GM18517 (cell line): ENCODE data around the gene CKB.
"Not testable (repeated sequence)": the region's sequence is repeated elsewhere in the genome, so short reads cannot be mapped to it uniquely, and the experiment has no call there.

Experiments
- ATAC-seq: cut with Tn5 transposase; IDR thresholded peaks from one replicate; pipeline ENCODE4 v1.9.1; 2021; ENCODE audit warnings: mild to moderate bottlenecking, moderate library complexity; ENCODE audit not compliant: unreplicated experiment

CKB gene

DNA sequence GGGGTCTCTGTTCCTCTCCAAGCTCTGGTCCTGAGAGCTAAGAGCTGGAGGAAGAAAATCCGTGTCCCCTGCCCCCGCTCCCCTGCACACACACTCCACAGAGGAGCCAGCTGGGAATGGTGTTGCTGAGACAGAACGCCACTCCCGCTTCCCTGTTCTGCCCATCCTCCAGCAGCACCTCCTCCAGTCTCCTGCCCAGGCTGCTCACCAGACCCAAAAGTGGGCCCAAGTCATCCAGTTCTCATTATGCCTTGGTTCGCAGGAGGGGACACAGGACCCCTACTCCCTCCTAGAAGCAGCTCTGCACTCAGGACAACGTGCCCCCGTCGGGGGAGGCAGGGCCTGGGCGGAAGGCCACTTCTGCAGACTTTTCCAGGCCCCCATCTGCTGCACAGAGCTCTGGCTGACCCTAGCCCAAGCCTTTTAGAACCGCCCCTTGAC is 5.5 kb upstream of the CKB start:
- ATAC-seq: no peak

DNA sequence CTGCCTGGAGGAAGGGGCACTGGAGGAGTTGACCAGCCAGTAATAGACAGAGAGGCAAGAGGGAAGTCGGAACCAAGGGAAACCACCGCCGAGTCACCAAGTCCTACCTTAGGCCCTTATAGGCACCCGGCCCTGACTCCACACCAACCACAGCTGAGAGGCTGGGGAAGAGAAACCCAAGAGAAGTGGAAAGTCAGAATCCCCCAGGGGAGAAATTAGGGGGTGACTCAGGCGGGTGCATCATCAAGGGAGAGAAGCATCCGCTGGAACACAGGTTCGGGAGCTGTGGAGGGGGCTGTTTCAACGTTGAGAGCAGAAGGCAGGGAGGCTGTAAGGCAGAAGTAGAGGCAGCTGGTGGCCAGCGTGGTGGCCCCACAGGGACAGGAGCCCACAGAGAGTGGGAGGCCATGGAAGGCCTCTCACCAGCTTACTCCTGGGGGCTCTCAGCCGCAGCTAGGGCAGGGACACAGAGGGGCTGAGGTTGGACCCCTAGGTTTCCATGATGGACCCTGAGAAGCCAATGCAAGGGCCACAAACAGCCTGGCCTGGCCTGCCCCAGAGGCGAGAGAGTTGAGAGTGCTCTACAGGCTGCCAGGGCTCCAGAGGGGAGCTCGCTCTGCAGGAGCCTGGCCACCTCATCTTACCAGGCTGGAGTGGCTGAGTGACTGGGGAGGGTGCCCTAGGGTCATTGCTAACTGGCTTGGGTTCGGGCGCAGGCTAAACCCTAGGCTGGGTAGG is 4.9 kb upstream of the CKB start:
- ATAC-seq: peak; percentile 46

DNA sequence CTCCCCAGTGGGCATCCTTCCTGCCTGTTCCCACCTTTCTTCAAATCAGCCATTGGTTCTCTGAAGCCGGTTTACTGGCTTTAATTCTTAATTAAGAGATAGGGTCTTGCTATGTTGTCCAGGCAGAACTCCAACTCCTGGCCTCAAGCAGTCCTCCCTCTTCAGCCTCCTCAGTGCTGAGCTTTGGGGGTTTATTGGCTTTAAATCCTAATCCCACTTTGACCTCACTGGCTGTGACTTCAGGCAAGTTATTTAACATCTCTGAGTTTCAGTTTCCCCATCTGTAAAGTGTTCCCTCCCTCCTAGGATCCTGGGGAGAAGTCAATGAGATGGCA is 4.3 kb upstream of the CKB start:
- ATAC-seq: no peak

DNA sequence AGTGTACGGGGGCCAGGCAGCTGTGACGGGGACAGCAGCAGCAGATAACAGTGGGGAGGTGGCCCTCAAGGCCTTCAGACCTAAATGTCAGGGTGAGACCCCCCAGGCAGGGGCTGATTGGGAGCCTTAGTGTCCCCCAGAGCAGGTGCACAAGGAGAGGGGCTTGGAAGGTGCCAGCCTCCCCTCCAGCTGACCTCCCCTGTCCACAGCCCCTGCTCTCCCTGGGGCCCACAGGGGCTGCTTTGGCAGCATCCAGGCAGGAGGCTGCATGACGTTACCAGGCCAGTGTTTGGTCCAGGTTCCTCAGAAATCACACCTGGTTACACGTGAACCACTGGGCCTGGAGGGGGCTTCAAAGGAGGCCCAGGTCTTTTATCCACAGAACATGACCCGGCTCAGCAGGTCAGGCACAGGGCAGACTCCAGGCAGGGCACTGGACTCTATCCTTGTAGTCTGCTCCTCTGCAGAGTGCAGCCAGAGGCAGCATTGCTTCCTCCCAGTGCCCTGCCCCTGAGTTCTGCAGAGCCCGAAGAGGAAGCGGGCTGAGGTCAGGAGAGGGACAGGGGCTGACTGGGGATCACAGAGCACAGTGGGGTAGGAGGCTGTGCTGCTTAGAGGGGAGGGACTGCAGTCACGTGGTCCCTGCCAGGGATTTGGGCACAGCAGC is 3.8 kb upstream of the CKB start:
- ATAC-seq: no peak

DNA sequence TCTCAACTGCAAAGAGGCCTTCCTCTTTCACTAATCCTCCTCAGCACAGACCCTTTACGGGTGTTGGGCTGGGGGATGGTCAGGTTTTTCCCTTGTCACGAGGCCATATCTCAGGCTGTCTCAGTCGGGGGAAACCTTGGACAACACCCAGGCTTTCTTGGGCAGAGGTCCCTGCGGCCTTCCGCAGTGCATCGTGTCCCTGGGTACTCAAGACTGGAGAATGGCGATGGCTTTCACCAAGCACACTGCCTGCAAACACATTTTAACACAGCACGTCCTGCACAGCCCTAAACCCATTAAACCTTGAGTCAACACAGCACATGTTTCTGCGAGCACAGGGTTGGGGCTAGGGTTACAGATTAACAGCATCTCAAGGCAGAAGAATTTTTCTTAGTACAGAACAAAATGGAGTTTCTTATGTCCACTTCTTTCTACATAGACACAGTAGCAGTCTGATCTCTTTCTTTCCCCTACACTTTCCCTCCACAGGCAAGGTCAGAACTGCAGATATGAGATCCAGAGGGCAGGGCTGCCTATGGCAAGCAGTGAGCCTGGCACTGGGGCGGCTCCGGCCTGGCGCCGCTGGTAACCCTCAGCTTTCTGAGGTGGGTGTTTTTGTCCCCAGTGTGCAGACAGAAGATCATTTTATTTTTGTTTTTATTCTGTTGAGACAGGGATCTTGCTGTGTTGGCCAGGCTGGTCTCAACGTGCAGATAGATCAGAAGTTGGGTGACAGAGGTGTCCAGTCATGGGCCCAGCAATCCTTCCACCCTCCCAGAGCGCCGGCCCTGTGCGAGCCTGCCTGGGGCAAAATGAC is 3.0 kb upstream of the CKB start:
- not testable (repeated sequence) for ATAC-seq

DNA sequence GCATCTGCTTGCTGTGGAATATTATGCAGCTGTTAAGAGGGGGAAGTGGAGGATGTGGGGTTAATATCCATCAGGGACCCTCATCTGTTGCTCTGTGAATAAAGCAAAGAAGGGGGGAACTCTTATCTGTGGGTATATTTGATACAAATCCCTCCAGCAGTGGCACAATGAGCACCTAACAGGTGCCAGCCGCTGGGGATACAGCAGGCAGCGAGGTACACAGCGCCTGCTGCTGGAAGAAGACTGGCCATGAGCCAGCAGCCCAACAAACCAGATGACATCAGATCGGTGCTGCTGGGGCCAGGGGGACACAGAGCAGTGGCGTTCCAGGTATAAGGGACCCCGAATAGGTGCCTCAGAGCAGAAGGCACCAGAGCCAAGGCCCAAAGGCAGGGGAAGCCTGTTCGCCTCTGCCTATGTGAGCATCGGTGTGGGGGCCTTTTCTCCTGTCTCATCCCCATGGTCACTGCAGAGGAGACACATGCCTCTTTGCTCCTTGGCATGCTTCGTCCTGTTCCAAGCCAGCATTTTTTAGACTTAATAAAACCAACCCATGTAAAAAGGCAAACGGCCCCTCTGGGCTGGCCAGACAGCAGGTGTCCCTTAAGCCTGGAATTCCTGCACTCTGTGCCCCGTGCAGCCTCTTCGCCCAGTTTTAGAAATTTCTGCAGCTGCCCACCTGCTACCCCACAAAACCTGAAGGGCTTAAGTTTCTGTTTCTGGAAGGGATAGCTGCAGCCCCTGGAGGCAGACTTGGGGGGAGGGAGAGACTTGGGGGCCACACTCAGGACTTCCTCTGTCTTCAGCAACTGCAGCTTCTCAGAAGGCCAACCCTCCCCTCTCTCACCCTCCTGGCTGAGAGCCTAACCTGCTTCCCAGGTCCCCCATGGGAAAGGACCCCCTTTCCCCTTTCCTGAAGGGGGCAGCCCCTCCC is 1.6 kb upstream of the CKB start:
- no peak for ATAC-seq

DNA sequence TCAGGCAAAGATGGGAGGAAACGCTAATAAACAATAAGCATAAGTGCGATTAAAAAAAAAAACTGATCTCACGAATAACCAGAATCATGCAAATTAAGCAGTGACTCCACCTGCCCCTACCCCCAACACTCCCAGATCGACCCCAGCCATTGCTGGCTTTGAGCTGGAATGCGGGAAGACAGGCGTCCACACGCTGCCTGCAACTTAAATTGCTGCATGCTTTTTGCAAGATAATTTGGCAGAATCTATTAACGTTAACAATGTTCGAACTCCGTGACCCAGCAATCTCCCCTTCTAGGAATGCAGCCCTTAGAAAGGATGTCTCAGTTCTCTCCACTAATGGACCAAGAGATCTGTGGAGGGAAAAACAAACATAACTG is 935 bp upstream of the CKB start:
- ATAC-seq: no peak

DNA sequence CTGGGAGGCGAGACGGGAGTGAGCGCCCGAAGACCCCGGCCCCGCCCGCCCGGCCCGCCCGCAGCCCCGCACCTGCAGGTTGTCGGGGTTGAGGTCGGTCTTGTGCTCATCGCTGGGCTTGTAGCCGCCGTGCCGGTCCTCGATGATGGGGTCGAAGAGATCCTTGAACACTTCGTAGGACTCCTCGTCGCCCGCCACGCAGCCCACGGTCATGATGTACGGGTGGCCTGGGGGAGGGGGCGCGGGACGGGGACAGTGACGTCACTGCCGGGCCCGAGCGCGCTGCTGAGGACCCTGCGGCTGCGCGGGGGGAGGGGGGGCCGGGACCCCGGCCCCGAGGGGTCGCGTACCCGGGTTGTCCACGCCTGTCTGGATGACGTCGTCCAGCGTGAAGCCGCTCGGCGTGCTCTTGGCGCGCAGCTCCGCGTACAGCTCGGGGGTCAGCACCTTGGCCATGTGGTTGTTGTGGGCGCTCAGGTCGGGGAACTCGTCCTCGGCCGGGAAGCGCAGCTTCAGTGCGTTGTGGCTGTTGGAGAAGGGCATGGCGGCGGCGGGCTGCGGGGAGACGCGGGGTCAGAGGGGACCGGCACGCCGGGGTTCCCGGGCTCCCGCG is 573 bp downstream of the CKB start:
- ATAC-seq: no peak

DNA sequence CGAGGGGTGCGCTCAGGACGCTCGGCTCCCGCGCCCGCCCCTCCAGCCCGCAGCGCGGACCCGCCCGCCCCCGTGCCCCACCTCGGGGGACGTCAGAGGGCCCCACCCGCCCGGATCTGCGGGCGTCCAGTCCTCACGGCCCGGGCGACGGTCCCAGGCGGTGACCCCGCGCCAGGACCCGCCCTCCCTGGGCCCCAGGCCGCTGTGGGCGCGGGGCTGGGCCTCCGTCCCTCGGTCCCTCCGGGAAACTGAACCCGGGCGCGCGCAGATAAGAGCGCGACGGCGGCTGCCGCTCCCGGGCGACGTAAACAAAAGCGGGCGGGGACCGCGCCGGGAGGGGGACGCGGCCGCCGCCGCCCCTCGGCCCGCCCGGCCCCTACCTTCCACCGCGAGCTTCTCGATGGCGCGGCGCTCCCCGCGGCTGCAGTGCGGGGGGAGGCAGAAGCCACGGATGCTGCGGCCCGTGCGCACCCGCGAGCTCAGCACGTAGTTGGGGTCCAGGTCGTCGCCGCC is 1.1 kb downstream of the CKB start:
- no peak for ATAC-seq

DNA sequence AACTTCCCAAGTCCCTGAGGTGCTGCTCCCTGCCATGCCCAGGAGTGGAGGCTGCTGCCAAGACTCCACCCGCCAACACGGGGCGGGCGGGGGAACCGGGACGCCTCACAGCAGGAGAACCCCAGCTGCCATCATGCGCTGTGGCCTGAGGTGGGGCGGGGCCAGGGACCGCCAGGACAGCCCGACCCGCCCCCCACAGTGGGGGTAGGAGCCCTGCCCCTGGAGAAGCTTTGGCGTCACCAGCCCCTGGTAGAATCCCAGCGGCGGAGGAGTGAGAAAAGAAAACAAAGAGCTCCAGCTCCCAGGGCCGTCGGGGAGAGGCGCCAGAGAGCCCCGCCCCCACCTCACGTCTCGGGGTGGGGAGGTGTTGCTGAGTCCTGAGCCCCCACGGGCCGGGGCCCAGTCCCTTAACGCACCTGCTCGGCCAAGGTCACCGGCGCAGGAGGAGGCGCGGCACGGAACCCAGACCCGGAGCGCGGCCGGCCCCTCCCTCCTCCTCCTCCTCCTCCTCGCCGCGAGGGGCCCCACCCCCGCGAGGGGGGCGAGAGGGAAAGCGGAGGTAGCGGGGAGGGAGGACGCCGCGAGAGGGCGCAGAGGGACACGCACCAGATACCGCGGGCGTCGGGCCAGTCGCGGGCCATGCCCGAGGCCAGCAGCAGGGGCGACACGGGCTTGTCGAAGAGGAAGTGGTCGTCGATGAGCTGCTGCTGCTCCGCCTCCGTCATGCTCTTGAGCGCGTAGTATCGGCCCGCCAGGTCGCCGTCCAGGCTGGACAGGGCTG is 1.8 kb downstream of the CKB start:
- no peak for ATAC-seq

DNA sequence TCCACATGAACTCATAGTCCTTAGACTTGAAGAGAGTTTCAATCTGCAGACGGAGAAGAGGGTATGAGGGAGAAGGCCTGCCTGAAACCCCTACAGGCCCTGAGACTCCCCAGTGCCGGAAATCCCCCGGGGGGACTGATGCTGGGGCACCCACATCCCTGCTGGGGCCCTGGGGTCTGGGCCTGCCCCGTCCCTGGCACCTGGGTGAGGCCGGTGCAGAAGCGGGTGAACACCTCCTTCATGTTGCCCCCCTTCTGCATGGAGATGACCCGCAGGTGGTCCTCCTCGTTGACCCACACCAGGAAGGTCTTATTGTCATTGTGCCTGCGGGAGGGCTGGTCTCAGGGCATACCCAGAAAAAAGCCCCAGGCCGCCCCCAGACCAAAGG is 2.4 kb downstream of the CKB start:
- no peak for ATAC-seq

DNA sequence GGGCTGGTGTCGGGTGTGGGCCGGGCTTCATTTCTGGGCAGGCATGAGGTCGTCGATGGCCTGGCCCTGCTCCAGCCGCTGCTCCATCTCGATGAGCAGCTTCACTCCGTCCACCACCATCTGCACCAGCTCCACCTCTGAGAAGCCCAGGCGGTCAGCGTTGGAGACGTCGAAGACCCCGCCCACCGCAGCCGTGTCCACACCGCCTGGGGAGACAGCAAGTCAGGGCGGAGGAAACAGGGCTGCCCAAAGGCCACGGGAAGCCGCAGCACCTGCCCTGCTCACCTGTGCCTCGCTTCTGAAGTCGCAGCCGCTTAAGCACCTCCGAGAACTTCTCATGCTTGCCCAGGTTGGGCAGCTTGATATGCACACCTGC is 2.8 kb downstream of the CKB start:
- ATAC-seq: no peak

DNA sequence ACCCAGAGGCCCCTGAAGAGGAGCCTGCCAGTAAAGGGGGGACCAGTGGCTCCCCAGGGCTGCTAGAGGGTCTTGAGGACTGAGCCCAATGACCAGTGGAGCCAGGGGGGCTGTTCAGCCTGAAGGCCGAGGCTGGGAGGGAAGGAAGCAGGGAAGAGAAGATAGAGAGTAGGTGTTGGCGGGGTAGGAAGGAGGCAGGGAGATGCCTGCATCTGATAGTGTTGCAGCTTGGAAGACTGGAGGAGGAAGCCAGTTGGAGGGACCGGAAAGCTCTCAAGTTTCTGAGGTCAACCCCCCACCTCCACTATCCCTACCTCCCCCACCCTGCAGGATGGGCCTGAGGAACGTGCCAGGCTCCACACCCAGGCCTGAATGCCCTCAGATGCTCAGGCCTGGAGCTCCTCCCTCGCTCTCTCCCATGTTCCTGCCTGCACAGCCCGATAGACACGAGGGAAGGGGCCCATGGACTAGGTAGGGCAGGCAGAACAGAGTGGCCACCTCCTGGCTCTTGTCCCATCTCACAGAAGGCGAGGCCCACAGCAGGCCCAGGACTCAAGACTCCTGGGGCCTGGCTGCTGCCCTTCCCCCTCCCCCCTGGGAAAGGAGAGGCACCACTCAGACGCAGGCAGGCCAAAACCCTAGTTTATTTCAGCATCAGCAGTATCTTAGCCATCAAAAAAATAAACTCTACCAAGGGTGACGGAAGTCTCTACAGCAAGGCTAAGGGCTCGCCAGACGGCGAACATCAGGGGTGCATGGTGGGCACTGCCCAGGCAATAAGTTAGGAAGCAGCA is 3.4 kb downstream of the CKB start:
- ATAC-seq: no peak

DNA sequence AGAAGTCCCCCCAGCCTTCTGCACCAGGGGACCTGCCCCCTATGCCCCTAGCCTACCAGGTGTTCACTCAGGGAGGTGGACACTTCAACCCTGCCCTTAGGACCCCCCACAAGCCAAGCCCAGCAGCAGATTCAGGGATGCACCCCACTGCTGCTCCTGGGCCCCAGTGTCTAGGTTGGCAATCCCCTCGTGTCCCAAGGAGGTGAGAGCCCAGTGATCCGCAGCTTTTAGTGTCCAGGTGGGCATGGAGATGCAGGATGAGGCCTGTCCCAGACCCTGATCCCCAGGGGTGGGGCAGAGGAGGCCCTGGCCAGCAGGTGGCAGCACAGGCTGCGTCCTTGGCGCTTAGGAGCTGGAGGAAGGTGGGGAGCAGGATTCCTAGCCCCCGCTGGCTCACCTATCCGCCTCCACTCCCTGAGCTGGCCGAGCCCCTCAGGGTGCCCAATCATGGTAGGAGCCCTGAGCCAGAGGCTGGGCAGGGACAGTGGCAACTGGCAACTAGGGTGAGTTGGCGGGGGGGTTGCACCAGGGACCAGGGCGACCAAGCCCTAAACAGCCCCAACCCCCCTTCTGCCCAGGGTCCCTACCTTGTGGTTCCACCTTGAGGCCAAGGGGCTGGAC is 4.1 kb downstream of the CKB start:
- no peak for ATAC-seq

DNA sequence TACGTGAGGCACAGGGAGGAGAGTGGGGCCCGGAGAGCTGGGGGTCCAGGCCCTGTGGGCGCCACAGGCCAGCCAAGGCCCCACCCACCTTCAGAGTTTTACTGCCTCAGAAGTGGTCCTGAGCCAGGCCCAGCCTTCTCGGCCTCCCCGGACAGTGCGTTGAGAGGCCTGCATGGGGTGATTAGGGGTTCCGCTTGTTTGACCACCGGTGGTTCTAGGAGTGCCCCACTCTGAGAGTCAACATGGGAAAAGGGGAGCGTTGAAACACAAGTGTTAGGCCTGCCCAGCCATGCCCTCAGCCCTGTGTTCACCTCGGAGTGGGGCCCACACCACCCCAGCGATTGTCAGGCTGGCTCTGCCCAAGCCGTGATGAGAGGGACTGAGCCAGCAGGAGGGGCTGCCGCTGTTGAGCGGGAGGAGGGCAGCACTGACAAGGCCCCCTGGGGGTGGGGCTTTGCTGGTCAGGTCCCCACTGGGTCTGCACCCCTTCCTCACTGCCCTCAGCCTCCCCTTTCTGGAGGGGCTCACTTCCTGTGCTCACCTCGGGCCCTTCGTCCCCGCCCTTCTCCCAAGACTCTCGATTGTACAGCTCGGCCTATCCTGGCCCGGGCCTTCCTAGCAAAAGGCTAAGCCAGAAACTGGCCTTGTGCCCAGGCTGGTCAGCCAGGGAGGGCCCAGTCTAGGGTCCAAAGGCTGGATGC is 4.8 kb downstream of the CKB start:
- ATAC-seq: no peak

DNA sequence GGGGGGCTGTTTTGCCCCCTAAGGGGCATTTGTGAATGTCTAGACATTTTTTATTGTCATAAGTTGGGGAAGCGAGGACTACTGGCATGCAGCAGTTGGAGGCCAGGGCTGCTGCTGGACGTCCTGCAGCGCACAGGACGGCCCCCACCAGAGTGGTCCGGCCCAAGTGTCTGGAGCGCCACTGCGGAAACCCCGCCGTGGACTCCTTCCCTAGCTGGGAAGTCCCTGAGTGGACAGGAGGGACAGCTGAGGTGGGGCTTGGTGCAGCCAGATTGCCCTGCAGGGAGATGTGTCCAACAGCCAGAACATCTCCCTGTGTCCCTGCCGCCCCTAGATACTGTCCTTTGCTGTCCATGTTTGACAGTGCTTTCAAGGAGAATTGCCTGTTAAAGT is 5.5 kb downstream of the CKB start:
- no peak for ATAC-seq

DNA sequence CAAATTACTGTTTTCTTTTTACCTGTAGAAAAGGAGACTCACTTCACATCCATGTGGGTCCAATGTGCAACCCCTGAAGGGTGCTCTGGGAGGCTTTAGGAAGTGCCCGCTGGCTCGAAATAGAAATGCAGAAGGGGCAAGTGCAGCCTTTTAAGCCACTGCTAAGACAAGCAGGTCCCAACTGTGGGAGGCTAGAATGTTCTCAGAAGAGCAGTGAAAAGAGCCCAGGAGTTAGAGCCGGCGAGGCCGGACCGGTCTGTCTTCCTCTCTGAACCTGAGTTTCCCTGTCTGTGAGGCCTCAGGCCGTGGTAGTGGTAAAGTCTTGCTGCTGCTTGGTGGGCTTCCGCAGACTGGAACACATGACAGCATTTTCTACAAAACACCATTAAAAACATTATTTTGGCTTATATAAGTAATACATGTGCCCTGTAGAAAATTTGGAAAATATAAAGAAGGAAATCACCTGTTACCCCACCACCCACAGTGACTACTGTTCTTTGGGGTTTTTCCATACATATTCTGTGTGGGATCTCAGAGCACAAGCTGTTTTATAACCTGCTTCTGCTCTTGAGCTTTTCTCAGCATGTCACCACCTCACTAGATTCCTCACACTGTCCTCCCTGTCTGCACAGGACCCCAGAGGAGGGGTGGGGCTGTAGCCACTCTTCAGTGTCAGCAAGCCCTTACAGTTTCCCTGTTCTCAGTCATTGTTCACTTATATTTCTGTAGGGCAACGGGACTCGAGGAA is 6.0 kb downstream of the CKB start:
- ATAC-seq: no peak
